Amniotic stem cell (primary cell): Measurements from ENCODE around the gene DHRS2.
"Not testable (repeated sequence)": the region's sequence is repeated elsewhere in the genome, so short reads cannot be mapped to it uniquely, and the experiment has no call there.

Experiments used
- DNase-seq: peaks from one replicate; lab custom pipeline; 2025; lab: John Stamatoyannopoulos, UW

Gene DHRS2

GRCh38 chr14:23633160-23633701, 2.9 kb upstream of the DHRS2 start:
- DNase-seq: no peak

GRCh38 chr14:23634698-23635412, 1.3 kb upstream of the DHRS2 start:
- not testable (repeated sequence) for DNase-seq

- not testable (repeated sequence) for DNase-seq
Observed at GRCh38 chr14:23637312-23637654, 1.1 kb downstream of the DHRS2 start.

GRCh38 chr14:23637655-23638413, 1.7 kb downstream of the DHRS2 start:
- not testable (repeated sequence) for DNase-seq

- DNase-seq: no peak
Observed at GRCh38 chr14:23638414-23639047, 2.4 kb downstream of the DHRS2 start.

- no peak for DNase-seq
Observed at GRCh38 chr14:23639048-23639890, 3.1 kb downstream of the DHRS2 start.

- DNase-seq: no peak
Observed at GRCh38 chr14:23639891-23640523, 3.8 kb downstream of the DHRS2 start.

GRCh38 chr14:23640524-23641141, 4.5 kb downstream of the DHRS2 start:
- DNase-seq: no peak

GRCh38 chr14:23641180-23641914, 5.2 kb downstream of the DHRS2 start:
- no peak for DNase-seq

- DNase-seq: no peak
Observed at GRCh38 chr14:23641915-23642588, 5.9 kb downstream of the DHRS2 start.

- no peak for DNase-seq
Observed at GRCh38 chr14:23643533-23644194, 7.5 kb downstream of the DHRS2 start.

GRCh38 chr14:23644195-23644918, 8.2 kb downstream of the DHRS2 start:
- DNase-seq: no peak

- DNase-seq: no peak
Observed at GRCh38 chr14:23644919-23645336, 8.8 kb downstream of the DHRS2 start.

- DNase-seq: no peak
Observed at GRCh38 chr14:23645504-23645811, 9.3 kb downstream of the DHRS2 start.

GRCh38 chr14:23645812-23646647, 9.9 kb downstream of the DHRS2 start:
- DNase-seq: no peak

- DNase-seq: no peak
Observed at GRCh38 chr14:23646648-23647549, 10.7 kb downstream of the DHRS2 start.

GRCh38 chr14:23647619-23648018, 11.5 kb downstream of the DHRS2 start:
- DNase-seq: no peak
